ENCODE measurements around the gene MCM3AP.
"Not testable (repeated sequence)": the region's sequence is repeated elsewhere in the genome, so short reads cannot be mapped to it uniquely, and the experiment has no call there.

MCM3AP gene

DNA sequence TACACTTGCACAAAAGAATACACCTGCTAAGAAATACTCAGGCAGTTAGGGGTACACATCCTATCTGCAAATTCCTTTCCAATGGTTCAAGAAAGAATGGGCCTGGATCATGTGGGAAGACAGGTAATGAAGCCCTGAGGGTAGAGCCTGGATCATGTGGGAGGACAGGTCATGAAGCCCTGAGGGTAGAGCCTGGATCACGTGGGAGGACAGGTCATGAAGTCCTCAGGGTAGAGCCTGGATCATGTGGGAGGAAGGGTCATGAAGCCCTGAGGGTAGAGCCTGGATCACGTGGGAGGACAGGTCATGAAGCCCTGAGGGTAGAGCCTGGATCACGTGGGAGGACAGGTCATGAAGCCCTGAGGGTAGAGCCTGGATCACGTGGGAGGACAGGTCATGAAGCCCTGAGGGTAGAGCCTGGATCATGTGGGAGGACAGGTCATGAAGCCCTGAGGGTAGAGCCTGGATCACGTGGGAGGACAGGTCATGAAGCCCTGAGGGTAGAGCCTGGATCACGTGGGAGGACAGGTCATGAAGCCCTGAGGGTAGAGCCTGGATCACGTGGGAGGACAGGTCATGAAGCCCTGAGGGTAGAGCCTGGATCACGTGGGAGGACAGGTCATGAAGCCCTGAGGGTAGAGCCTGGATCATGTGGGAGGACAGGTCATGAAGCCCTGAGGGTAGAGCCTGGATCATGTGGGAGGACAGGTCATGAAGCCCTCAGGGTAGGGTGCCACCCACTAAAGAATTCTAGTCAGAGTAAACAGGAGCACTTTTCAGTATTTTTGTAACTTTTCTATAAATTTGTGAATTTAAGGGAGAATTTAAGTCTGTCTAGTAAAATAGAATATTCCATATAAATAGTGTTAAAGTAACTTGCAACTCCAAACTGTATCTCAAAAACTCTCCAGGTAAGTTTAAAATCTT lies 84.3 kb downstream of the MCM3AP start:
- DNase-seq (ENCODE audit: low spot score): not testable (repeated sequence)

DNA sequence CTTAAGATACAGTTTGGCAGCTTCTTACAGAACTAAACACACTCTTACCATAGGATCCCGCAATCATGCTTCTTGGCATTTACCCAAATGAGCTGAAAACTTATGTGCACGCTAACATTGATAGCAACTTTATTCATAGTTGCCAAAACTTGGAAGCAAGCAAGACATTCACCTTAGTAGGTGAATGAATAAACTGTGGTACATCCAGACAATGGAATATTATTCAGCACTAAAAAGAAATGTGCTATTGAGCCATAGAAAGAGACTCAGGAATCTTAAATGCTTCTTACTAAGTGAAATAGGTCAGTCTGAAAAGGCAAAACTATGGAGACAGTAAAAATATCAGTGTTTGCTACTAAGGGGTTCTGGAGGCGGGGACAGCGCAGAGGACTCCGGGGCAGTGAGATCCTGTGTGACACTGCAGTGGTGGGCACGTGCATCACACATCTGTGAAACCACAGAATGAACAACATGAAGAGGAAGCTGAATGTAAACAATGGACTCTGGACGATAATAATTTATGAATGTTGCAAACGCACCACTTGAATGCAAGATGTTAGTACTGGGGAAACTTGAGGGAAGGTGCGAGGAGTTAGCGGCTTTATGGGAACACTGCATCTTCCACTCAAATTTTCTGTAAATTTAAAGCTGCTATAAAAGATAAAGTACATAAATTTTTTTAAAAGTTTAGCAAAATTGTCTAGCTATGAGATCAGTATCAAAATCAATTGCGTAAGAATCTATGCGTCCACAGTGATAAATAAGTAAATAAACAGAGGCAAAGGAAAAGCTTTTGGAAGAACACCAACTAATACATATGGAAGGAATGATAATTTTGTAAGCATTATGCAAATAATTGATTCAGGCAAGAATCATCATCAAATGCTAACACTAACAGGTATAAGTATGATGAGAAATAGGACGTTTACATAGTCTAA lies 85.7 kb downstream of the MCM3AP start:
- DNase-seq (ENCODE audit: low spot score): no peak

DNA sequence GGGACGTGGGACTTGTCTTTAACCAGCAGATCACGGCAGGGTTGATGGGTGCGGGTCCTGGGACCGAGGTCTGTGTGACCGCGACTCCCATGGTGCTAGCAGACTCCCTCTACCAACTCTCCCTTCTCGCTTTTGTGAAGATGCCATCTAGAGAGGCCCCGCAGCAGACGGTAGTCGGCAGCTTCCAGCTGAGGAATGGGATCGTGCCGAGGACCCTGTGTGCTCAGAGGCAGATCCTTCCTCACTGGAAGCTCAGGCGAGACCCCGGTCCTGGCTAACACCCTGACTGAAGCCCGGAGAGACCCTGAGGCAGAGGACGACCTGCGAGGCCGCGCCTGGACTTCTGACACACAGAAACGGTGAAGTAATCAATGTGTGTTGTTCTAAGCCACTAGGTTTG lies 88.7 kb downstream of the MCM3AP start:
- DNase-seq (ENCODE audit: low spot score): no peak

DNA sequence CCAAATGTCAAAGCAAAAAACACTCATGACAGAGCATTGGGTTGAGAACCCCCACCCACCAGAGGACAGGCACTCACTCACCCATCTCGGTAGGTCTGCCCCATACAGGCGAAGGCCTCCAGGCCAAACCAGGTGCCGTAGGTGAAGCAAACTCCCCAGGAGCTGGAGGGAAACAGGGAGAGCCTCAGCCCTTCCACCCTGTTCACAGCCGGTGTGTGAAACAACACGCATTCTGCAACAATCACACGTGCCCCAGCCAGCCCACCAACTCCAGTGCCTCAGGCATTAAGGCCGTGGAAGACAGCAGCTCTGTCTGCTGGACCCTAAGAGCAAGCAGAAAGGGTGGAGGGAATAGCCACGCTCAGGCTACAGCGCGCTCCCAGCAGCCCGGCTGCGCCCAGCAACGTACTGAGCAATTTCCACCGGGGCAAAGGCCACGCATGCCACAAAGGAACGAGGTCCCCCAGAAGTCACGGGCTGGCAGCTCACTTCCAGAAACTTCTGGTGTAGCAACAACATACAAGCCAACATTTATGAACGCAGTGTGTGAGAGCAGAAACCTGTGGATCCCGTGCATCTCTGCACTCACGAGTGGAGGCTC lies 89.7 kb downstream of the MCM3AP start:
- DNase-seq (ENCODE audit: low spot score): no peak

DNA sequence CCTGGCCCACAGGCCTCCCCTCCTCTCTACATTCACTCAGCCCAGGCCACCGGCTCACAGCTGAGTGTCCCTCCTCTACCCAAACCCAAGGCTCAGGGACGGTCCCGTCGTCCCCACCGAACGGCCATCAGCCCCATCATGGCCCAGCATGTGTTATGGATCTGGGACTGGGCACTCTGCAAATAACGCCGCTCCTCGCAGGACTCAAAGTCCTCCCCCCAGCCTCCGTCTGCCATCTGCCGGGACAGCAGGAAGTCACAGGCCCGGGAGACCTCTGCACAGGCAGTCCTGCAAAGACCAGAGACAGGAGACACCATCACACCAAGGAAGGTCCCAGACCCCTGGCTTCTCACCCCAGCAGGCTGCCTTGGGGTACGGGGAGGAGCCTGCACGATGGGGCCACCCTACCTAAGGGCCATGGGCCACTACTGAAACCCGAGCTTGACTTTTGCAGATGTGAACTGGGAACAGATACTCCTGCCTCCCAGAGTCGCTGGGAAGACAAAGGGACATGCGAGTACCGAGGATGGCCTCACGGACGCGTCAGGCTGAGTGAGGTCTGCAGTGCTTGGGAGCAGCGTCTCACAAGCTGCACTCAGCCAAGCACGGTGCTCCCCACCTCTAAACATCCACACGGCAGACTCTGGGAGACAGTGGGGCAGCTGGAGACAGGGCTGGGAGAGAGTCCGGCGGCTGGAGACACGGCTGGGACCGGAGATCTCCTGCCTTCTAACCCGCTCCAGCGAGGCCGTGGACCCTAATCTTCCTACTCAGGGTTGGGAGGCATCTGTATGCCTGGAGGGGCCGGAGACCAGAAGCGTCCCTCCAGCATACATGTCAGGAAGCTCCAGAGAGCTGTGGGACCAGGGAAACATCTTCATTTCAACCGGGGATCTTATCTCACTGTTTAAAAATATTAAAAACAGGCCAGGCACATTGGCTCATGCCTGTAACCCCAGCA lies 90.8 kb downstream of the MCM3AP start:
- no peak for DNase-seq (ENCODE audit: low spot score)

DNA sequence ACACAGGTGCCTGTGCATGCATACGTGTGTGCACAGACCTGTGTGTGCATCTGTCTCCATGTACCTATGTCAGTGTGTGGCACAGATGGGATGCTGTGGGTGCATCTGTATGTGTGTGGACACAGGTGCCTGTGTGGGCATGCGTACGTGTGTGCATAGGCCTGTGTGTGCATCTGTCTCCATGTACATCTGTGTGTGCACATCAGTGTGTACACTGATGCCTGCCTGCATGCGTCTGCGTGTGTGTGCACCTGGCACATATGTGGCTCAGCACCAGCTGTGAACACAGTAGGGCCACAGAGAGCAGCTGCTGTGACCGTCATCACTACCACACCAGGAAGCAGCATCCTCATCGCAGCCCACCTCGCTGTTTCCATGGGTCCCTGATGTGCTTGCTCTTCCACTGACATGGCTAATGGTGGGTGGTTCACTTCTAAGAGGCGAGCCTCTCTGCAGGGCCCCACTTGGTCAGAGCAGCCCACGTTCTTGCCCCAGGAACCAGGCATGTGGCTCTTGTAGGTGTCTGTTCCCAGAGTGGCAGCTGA lies 91.5 kb downstream of the MCM3AP start:
- no peak for DNase-seq (ENCODE audit: low spot score)

DNA sequence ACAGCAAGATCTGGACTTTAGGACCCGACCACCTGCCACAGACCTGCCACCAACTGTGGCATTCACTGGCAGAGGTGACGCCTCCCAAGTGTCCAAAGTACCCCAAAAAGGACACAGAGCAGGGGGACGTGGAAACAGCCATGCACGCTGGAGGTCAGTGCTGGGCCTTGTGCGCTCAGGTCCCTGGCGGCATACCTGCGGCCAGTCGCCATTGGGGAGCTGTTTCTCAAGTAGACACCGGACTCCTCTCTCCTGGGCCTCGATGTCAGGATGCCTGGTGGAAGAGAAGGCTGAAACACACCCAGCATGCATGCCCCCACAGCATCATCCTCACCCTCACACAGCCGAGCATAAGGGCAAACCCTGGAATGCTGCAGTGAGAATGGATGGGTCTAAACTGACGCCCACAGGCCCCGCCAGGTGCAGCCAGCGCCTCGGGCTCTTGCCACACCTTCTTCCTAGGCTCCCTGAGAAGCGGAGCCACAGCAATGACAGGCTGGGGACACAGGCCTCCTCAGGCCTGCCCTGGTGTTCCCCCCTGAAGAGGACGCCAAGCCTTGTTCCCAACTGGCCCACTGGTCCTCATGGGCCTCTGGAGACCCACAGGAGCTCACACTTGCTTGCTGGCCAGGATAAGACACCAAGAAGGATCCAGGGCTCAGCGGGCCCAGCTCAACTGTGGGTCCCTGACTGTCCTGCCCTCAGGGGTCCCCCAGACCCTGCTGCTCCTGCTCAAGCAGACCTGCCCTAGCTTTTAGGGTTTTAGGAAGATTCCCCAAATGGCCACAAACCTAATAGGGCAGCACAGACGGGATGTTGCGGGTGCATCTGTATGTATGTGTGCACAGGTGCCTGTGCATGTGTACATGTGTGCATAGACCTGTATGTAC lies 93.5 kb downstream of the MCM3AP start:
- DNase-seq (ENCODE audit: low spot score): no peak

DNA sequence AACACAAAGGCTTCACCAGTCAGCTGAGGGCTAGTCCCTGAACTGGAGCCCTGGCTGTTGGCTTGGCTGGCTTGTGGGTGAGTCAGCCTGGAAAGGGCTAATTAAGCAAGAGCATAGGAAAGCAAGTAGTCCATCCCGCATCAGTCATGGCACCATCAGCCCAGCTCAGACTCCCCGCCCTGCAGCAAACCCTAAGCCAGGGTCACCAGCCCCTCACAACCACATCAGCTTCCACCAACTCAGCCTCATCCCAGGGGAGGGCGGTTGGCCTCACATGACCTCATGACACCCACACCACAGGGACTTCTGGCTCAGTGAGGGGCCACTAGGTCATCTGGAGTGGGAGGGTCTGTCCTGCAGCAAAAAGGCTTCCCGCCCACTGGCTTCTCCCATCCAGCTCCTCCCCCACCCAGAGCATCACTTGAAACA lies 94.1 kb downstream of the MCM3AP start:
- peak; percentile 19 for DNase-seq (ENCODE audit: low spot score)

DNA sequence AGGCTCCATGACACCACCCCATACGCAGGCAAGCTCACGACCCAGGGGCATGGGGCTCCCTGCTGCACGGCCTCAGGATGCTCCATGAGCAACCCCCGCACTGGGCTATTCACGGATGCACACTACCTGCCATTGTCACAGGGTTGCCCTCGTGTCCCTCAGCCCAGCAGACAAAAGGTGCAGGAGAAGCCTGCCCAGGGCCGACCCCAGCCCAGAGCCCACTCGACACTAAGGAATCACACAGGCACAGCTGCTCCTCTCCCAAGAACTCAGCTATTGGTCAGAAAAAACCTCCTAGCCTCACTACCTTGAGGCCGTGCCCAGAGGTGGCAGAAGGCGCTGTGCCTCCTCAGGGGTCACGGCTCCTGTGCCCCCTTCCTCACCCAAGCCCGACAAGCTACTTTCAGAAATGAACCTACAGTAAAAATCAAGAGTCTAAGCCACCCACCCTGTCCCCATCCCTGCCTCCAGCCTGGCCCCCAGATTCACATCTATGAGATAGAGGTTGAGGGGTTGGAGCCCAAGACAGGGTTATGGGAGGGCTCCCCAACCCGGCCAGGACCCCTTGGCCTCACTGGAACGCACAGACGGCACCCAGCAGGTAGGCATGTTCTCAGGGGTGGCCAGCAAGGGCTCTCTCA lies 94.8 kb downstream of the MCM3AP start:
- DNase-seq (ENCODE audit: low spot score): no peak

DNA sequence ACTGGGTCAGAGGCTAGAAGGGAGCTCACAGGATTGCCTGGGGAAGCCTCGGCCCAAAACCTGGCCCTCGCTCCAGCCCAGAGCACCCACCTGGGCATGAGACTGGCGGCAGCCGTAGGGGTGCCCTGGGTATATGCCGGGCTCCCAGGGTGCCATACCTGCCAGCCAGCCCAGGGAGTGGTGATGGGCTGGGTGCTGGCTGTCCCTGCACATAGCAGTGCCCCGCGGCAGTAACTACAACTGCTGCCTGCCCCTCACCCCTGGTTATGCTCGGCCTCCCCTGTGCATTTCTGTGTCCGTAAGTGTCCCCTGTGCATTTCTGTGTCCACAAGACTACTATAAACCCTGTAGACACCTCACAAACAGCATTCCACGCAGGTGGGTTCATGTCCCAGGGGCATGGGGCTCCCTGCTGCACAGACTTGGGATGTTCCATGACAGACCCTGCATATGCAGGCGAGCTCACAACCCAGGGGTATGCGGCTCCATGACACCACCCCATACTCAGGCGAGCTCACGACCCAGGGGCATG lies 95.4 kb downstream of the MCM3AP start:
- DNase-seq (ENCODE audit: low spot score): no peak

DNA sequence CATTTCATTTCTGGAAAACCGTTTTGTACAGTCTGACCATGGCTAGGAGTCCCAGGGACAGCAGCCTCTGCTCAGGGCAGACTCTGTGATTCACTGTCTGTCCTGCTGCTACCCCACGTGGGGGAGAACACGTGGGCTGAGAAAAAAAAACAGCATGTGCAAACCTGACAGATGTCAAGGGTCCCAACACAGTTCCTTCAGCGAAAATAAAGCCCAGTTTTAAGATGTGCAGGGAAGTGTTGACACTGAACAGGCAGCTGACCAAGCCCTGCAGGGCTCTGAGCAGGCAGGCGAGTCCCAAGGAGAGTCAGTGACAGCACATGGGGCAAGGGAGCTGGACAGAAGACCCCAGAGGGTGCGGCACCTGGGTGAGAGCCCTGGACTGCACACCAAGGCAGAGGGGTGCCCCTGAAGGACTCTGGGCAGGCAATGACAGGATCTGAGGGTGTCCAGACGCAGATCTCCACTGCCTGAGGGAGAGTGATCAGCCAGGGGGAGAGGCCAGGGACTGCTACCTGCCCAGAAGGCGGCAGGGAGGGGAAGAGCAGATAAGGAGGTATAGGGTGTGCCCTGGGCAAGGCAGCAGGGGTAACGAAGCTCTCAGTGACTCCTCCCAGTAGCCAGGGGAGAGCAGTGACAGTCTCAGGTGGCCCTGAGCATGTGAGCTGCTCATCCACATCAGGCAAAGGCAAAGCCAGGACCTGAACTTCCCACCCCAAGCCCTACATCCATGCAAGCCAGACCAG lies 96.0 kb downstream of the MCM3AP start:
- no peak for DNase-seq (ENCODE audit: low spot score)

DNA sequence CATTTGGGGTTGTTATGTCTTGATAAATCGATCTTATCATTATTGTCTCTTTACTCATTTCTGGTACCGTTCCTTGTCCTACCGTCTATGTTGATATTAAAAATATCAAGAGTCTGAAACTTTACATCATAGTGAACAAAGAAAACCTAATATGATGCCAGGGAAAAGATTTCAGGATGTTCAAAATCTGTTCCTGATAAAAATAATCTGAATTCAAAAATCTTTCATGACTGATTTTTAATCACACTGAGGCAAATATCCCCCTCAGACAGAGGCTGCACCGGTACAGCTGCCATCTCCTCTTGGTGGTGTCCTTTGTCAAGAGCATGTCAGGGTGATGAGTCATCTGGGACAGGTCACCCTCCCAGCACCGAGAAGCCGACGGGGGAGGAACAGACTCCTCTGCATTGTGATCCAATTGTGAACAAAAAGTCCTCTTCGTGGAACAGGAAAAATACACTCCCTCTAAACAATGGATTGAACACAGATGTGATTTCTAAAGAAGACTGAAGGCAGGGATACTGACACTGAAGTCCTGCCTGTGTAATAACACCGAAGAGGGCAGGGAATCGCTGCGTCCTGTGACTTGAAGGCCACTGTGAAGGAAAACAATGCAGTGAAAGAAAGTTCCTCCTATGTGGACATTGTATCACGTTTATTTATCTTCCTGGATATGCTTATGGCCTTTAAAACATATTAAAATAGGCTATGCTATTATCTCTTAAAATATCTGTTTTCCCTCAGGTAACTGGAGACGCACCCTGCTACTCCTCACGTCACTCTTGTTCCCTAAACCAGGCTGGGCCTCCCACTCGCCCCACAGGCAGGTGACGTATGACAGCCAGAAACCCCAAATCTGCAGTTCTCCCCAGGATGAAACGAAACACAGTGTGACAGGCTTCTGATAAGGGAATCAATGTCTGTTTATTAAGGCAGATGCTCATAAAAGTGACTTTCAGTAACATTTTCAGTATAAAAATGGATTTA lies 96.9 kb downstream of the MCM3AP start:
- DNase-seq (ENCODE audit: low spot score): peak; percentile 39

DNA sequence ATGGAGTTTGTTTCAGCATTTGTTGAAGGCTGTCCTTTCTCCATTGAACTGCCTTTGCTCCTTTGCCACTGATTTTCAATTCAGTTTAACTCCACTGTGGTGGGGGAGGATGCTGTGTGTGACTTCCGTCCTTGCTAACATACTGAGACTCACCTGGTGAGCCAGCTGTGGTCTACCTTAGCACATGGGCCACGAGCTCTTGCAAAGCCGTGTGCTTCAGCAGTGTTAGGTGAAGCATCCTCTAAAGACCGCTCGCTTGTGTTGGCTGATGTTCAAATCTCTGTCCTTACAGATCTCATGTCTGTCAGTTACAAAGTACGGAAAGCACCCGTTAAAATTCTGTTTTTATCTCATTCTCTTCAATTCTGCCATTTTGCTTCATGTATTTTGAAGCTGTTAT lies 97.6 kb downstream of the MCM3AP start:
- no peak for DNase-seq (ENCODE audit: low spot score)

DNA sequence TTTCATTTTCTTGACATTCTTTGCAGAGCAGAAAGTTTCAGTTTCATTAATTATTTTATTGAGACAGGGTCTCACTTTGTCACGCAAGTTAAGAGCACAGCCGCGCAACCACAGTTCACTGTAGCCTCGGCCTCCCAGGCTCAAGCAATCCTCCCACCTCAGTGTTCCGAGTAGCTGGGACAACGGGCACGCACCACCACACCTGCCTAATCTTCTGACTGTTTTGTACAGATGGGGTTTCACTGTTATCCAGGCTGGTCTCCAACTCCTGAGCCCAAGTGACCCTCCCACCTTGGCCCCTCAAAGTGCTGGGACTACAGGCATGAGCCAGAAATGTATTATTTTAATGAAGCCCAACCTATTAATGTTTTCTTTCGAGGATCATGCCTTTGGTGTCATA lies 98.2 kb downstream of the MCM3AP start:
- no peak for DNase-seq (ENCODE audit: low spot score)

DNA sequence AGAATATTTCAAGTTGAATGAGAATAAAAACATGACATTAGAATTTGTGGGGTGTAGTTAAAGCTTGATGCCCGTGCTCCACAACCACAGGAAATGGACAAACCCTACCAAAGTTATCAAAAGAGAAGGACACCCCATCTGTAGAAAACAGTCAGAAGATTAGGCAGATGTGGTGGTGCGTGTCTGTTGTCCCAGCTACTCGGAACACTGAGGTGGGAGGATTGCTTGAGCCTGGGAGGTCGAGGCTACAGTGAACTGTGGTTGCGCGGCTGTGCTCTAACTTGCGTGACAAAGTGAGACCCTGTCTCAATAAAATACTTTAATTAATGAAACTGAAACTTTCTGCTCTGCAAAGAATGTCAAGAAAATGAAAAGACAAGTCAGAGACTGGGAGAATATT lies 99.7 kb downstream of the MCM3AP start:
- no peak for DNase-seq (ENCODE audit: low spot score)

Measured in RKO (cell line).